HG02981 (cell line): ENCODE data around the gene NELL2.
"Not testable (repeated sequence)": the region's sequence is repeated elsewhere in the genome, so short reads cannot be mapped to it uniquely, and the experiment has no call there.

Experiments used
- ATAC-seq: cut with Tn5 transposase; IDR thresholded peaks from one replicate; pipeline ENCODE4 v1.9.1; 2021; ENCODE audit warnings: mild to moderate bottlenecking, moderate library complexity; ENCODE audit not compliant: unreplicated experiment

The NELL2 gene

DNA sequence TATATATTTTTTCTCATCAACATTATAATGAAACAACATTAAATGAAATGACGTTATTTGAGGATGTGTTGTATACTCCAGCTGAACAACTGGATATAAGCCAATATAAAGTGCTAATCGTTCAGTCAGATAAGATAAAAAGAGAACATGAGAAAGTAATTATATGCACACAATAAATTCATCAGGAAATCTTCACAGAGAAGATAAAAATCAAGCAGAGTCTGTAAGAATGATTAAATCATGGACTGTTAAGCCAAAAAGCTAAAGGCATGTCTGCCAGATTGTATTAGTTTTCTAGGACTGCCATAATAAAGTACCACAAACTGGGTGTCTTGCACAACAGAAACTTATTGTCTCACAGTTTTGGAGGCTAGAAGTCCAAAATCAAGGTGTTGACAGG, 178.6 kb downstream of the NELL2 start:
- ATAC-seq = no peak

DNA sequence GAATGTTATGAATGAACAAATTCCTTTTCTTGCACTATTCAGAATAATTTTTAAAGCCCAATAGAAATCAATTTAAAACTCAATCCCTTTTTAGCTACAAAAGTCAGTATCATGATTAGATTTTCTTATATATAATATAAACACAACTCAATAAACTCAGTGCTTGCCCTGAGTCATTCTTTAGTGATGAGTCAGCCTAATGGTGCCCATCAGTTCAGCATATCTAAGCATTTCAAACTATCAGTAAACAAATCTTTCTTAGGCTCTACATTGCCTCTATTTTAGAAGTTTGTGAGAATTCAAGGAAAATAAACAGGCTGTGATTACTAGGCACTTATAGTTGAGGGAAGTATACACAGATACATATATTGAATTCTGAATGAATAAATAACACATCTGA, 179.6 kb downstream of the NELL2 start:
- ATAC-seq = no peak

DNA sequence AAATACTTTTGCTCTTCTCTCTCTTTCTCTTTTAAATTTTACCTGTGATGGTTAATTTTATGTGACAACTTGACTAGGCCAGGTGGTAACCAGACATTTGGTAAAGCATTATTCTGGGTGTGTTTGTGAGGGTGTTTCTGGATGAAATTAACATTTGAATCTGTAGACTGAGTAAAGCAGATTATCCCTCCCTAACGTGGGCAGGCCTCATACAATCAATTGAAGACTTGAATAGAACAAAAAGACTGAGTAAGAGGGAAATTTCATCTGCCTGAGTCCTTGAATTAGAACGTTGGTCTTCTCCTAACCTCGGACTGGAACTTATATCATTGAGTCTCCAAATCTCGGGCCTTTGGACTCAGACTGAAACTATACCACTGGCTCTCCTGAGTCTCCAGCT, 182.1 kb downstream of the NELL2 start:
- no peak for ATAC-seq

DNA sequence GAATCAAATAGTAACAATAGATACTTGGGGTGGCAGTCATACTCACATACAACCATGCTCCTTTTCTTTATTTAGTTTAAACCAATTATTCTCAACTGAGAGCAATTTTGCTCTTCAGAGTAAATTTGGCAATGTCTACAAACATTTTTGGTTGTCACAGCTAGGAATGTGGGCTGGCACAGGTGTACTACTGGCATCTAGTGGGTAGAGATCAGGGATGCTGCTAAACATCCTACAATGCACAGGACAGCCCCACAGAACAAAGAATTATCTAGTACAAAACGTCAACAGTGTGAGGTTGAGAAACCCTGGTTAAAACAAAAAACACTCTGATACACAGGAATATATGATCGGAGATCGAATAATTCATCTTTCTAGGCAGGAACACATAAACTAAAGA, 186.5 kb downstream of the NELL2 start:
- ATAC-seq = no peak

DNA sequence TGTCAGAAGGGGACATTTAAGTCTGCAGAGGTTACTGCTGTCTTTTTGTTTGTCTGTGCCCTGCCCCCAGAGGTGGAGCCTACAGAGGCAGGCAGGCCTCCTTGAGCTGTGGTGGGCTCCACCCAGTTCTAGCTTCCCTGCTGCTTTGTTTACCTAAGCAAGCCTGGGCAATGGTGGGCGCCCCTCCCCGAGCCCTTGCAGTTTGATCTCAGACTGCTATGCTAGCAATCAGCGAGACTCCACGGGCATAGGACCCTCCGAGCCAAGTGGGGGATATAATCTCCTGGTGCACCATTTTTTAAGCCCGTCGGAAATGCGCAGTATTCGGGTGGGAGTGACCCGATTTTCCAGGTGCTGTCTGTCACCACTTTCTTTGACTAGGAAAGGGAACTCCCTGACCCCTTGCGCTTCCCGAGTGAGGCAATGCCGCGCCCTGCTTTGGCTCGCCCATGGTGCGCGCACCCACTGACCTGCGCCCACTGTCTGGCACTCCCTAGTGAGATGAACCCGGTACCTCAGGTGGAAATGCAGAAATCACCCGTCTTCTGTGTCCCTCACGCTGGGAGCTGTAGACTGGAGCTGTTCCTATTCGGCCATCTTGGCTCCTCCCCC, 189.2 kb downstream of the NELL2 start:
- ATAC-seq = not testable (repeated sequence)

DNA sequence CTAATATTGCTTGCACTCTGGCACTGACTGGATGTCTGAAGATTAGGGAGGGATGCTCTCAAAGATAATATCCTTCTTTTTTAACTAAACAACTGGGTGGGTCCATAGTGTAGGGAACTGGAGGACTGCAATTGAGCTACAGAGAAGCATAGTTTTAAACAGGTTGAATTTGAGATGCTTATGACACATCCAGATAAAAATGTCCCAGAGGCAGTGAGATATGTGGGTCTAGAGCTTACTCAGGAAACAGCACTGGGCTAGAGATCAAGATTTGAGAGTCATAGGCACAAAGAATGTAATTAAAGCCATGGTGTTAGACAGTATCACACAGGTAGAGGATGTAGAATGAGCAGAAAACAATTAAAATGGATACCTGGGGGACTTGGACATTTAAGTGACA, 198.4 kb downstream of the NELL2 start:
- ATAC-seq = no peak

DNA sequence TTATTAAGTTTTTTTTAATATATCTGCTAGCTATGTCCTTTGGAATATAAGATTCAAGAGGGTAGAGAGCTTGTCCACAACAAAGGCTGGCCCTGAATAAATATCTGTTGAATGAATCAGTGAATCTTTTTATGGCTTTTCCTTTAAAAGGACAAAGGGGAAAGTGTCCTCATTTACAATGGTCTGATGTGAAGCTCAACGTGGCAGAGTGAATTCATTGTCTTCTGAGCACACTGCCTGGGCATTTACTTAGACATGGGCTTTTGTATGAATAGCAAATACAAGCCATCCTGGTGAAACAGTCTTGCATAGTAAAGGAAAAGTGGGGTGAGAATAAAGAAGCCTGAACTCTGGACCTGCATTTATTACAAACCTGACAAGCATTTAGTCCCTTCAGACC, 201.2 kb downstream of the NELL2 start:
- ATAC-seq = no peak

DNA sequence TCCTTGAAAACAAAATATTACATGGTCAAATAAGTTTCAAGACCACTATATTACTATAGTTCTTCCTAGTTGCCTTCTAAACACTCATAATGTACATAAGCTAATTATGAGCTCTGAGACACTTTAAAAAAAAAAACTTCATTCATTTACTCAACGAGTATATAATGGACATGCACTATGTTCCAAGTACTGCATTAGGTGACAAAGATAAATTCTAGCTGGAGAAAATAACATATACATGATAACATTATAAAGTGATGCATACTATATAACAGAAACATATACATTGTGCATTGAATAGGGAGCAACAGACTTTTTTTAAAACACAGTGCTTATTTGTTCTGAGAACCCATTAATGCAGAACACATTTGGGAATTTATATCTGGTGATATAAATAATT, 202.3 kb downstream of the NELL2 start:
- no peak for ATAC-seq

DNA sequence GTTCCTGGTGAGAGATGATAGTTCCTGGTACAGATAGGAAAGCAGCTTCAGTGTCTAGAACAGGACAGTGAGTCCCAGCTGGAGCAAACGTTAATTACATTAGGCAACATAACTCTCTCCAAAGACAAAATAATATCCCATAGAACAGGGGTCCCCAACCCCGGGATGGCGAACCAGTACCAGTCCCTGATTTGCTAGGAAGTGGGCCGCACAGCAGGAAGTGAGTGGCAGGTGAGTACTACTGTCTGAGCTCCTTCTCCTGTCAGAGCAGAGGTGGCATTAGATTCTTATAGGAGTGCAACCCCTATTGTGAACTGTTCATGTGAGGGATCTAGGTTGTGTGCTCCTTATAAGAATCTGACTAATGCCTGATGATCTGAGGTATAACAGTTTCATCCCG, 204.1 kb downstream of the NELL2 start:
- no peak for ATAC-seq

DNA sequence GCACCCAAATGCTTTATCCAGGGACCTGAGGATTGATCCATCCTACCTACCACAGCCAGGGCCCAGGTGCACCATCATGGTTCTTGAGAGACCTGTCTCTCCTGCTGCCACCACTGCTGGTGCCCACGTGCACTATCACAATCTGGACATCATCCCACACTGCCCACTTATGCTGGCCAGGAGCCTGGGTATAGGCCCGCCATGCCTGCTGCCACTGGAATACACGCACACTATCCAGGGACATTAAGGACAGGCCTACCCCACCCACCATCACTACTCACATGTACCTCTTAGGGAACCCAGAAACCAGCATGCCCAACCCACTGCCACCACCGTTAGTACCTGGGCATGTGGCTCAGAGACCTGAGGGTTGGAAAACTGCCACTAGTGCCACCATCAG, 207.7 kb downstream of the NELL2 start:
- ATAC-seq = no peak

DNA sequence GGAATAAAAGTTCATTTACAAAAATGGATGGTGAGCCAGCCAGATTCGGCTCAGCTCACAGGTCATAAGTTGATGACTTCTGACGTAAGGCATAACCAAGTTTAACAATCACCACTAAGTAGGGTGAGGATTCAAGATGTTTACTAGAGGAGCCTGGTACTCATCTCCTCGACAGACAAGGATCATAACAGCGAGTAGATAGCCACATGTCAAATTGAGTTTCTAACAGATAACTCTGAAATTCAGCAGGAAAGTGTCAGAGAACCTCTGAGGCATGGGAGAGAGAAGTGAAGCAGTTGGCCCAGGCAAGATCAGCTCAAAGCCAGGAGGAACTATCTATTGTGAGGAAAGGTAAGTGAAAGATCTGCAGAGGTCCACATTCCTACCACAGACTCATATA, 208.7 kb downstream of the NELL2 start:
- no peak for ATAC-seq

DNA sequence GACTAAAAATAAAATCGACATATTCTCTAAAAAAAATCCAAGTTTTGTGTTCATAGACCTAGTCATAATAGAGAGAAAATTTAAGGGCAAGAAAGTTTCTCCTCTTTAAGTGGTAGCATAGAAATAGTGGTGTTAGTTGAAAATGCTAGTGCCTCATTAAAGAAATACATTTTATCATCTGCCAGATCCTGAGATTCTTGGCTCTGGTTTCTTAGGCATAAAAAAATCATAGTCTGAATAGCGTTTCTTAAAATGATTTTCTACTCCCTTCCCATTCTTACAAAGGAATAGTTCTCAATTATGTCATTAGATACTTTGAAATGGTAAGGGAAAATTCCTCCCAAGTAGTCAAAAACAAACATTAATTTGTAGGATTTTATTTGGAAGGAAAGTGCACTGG, 212.8 kb downstream of the NELL2 start:
- no peak for ATAC-seq

DNA sequence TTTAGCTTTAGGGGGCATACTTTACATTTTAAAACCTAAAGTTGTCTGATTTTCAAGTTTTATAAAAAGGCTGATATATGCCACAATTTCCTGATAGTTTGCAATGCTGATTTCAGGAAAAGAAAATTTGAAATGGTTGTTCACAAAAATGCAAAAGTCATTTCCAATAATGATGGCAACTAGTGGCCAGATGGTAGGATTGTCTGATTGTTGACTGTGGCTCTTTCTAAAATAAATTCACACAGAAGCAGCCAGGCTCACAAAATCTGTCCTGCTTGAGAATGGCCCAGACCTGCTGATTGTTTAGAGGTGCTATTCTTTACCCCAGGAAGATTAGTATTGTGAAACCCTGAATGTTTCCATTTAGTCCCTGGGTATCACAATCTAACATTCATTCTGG, 220.3 kb downstream of the NELL2 start:
- ATAC-seq = no peak

DNA sequence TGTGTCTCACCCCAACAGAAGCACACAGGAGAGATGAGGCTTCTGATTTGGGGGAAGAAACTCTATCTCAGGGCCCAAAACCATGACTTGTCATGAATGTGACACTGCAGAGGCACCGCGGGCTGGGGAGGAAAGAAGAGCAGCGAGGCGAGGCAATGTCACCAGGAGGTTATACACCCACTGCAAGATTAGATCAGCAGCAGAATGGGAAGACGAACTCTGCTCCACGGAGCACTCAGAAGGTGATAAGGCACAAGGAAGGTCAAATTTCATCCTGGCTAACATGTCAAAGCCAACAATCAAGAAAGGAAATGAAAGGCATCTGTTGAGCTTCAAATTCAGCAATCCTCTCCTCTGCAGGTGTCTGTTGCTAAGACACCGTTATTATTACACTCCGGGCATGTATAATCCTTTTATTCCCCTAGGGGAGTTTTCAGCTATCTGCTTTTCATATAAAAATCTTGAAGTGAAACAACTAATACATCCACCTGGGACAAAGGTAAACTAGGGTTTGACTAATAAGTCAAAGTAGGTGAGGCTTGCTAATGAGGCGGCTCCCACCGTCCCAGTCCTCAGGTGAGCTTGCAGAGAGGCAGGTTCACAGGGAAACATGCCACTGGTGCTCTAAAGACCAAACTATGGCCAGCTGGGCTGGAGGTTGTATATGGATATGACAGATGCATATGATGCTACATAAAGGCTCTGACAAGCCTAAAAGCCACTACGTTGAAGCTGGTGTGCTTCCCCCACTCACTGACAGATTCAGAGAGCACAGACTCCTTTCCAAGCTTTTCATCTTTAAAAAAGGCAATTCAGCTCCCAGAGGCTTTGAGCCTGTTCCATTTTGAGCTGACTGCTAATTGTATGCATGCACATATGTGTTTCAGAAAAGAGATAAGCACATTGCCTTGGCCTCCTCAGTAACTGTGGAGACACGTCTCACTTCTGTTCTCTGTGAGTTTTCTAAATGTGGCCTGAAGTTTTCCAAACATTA, 221.2 kb downstream of the NELL2 start:
- no peak for ATAC-seq

DNA sequence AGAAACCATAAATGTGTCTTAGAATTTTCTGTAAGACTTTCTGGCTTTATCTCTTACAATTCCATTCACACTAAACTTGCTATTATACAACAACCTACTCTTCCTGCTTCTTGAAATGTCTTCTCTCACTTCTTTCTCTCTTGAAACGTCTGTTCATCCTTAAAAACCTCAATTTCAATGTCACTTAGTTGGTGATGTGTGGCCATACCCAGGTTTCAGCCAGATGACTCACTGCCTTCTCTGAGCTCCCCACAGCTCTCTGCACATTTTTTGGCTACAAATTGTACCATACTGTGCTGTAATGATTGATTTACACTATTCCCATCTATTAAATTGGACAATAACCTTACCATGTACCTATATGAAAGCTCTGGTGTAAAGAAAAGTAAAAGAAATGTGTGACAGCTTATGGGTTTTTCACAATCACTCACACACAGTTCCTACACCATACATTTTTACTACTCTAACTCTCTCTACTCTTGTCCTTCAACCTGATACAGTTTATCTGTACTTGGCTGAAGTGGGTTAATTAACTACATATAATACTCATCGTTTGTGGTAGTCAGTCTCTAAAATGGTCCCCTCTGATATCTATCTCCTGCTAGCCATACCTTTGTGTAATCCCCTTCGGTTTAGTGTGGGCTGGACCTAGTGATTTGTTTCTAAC, 222.1 kb downstream of the NELL2 start:
- no peak for ATAC-seq

DNA sequence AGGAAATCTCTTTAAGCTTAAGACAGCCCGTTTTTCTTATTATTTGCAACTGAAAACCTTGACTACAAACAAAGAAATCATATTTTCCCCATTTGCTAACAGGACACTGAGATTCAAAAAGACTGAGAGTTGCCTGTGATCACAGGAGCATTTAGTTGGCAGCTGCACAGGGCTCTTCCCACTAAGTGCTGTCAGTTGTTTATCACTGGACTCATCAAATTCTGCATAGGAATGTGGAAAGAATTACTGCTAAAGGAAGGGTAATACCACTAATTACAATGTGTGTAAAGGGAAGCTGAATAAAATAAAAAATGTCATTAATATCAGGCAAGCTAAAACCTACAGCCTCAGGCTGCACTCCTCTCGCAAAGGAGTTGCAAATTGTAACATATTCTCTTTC, 226.4 kb downstream of the NELL2 start:
- no peak for ATAC-seq

DNA sequence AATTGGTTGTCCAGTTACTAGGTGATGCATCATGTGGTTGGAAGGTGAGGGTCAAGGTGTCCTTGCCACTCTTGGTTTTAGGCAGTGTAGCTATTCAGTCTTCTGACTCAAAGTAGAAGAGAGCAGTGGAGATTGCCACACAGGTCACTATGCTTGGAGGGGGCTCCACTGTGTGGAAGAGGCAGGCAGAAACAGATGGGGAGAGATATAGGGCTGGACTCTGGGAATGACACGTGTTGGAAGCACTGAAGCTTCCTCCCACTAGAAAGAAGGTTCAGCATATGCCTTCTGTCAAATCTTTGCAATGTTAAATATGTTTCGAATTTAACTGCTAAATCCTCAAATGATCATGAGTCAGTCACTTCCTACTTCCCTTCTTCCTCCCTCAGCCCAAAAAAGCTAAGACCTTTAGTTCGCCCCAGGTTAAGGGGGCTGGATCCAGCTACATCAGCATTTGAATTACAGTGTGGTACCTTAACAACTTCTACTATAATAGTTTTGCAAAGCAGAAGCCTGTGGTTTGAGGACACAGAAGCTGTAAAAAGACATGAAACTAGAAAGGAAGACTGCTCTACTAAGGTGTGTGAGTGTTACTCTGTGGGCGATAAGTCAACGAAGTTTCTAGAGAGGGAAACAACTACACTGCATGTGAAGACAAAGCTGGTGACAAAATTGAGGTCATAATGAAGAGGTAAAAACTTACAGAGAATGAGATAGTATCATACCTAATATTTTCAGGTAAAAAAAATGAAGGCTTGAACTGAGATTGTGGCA, 228.0 kb downstream of the NELL2 start:
- ATAC-seq = no peak

DNA sequence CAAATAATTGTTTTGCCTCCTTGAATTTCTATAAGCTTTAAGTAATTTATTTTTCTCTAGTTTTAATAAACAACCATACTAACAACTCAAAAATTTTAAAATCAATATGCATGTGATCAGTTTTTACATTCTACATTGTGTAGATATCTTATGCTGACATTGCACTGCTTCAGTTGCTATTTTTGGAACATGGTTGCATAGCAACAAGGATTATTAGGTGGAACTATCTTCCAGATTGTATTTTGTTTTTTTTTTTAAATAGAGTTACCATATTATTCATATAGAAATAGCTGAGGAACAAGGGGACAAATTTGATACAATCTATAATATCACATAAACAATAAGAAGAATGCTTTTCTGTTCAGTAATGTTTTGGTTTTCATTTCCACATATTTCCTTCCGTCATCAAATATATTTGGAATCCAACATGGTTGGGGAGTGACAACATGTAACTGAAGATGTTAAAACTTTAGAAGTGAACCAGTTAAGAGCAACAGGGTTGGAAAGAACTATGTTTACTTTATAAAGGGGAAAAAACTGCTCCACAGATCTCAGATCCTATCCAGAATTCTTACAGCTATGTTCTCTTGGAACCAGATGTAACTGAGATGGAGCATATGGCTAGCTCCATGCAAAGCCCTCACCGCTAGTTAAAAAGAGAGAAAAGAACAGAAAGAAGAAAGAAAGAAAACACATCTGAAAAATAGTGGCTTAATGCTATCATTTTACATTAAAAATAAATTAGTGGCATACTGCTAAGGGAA, 235.5 kb downstream of the NELL2 start:
- no peak for ATAC-seq

DNA sequence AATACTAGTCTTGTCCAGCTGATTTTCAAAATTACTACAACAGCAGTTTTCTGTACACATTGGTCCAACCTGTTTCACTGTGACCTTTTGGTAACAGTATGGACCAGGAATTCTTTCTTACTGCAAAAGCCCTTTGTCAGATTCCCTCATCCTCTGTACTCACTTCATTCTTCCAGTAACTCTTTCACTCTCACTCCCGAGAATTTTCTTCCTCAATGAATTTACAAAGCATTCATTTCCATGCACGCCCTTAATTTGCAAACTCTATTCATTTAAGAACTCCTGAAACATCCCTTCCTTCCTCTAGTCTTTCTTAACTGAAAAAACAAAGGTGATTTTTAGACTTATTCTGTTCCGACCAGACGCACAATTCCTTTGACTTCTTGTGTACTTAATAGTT, 238.2 kb downstream of the NELL2 start:
- no peak for ATAC-seq

DNA sequence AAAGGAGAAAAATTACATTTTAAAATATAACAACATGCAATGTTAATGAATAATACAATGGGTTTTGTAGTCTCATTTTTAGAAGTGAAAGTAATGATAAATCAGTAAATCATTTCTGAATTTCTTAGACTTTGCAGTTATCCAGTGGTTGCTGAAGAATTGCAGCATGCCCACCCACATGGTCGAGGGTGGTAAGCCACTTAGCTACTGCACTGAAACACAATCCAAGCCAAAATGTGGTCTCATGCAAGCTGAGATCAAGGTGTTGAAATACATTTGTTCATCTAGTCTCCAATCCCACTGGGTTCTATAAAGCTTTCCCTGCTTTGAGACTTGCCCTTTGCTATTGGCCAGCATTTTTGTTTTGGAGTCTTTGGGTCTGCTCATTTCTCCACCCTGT, 247.9 kb downstream of the NELL2 start:
- ATAC-seq = no peak
